Psoas muscle (tissue), 8 donors: ENCODE measurements around the gene MRPL36. TPM values are rescaled to one million over a fixed set of nuclear protein-coding genes. Genes with fewer than 3 reads are reported as not detected.

Experiments used
- ATAC-seq, 4 donors: fragments of 200-7000 bp; cut with Tn5 transposase; one replicate each; pipeline ENCODE4 v1.9.1; 2020; ENCODE audit warnings: moderate library complexity in 3 of 4, mild to moderate bottlenecking in 2 of 4
- DNase-seq, 2 donors: peaks; one replicate each; pipeline ENCODE4 v3.0.0-alpha.2; 2020
- H3K27ac ChIP-seq: fragments of 200-600 bp; one replicate; pipeline ENCODE4 v1.8.0; 2022
- H3K27me3 ChIP-seq, 3 donors: fragments of 200-600 bp in 1 of 3; one replicate each; pipeline versions ENCODE4 v1.6.1 to v1.8.0; 2013 to 2022; ENCODE audit warnings: low read length in 2 of 3, mild to moderate bottlenecking in 2 of 3, moderate library complexity in 1 of 3; ENCODE audit not compliant: insufficient read depth in 3 of 3
- H3K36me3 ChIP-seq, 2 donors: fragments of 200-600 bp in 1 of 2; one replicate each; pipeline versions ENCODE4 v1.6.1 to v1.8.0; 2013 to 2022; ENCODE audit warnings: low read depth in 1 of 2, mild to moderate bottlenecking in 1 of 2, moderate library complexity in 1 of 2; ENCODE audit not compliant: insufficient read depth in 1 of 2
- H3K4me1 ChIP-seq: fragments of 200-600 bp; one replicate; pipeline ENCODE4 v1.8.0; 2022
- H3K4me3 ChIP-seq: fragments of 200-600 bp; one replicate; pipeline ENCODE4 v1.8.0; 2022; ENCODE audit warnings: mild to moderate bottlenecking
- H3K9me3 ChIP-seq: fragments of 200-600 bp; one replicate; pipeline ENCODE4 v1.8.0; 2022
- WGBS, 3 donors: extraction: QIAGEN DNeasy Blood & Tissue Kit; methylation state at CpG; one replicate each; pipeline versions ENCODE4 v1.1.6 to v1.1.7; 2013; 5-methylcytosine and 5-hydroxymethylcytosine counted together
- intact Hi-C, 2 donors: fragments of 100-400 bp; cut with DNase I; formaldehyde crosslinking; loops; one replicate each; pipeline versions ENCODE4 v1.11.0 to v1.14.2; 2022
- polyA plus RNA-seq, 3 donors: library from polyadenylated mRNA; stranded (reverse); fragments of 200-250 nt; gene quantifications; one replicate each; pipeline ENCODE4 v1.2.3, GENCODE V29; 2013
- total RNA-seq, 4 donors: library from RNA; stranded (reverse); fragmentation: NEBNext Ultra II Directional in 2 of 4; extraction: Animal tissue kit (Norgen Biotek cat#: 25700) in 2 of 4; gene quantifications; one replicate each; pipeline versions ENCODE4 v1.2.1 to v1.2.4, GENCODE V29; 2021 to 2023
- TF ChIP-seq, protein P1 (sequence below): fragments of 200-600 bp; IDR thresholded peaks from one replicate; pipeline ENCODE4 v1.8.0; 2022; ENCODE audit warnings: antibody characterized with exemption
- donor health status: healthy with polysubstance abuse.
- donor health status: DM: no; HTN: no; CAD: no; lungs with moderate emphysema.
- donor health status: Bipolar disorder and iron deficiency.
- donor health status: healthy.
- donor health status: DM: yes; HTN: yes; CAD: no.
- donor health status: DM: no; HTN: no; CAD: no.
- donor health status: DM: no; HTN: no; CAD: no.
- donor health status: DM: yes; HTN: yes; CAD: no.

The MRPL36 gene
- total and polyA plus RNA-seq, 7 donors: 61.6 to 216 (median 111) TPM

DNA sequence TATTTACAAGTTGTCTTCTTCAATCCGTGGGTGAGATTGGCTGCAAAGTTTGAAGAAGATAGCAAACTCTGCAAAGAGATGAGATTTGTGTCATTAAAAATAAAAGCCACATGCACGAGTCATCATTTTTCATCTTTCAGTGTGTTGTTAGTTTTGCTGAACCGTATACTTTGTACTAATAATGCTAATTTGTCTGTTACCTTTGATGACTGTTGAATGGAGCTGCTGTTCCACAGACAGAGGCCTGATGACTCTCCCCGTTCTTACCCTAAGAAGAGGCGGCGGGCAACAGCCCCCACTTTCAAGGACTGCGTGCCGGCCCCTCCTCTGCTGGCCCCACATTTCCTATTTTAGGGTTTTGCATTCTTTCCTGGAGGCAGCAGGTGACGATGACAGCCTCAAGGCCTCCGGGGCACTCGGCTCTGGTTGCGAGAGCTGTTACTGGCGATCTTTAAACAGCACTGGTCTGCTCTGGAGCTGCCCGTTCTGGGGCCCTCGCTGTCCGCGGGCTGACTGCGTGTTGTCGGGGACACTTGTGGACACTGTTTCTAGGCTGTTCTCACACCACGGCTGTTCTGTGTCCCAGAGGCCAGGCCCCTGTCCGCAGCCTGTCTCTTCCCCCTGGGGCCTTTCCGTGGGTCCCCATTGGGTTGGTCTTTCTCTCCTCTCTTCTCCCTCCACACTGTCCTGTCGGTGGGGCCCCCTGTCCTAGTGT, 36.7 kb upstream of the MRPL36 start:
- Histone ChIP-seq H3K36me3 (no peaks in the 10 kb centered on the region), H3K9me3 (no peaks in the 10 kb centered on the region), H3K27ac (no peak overlapping the region), H3K27me3 (peaks cover 0 to 3% (median 0%) of the 10 kb centered on the region in 3 donors), H3K4me1 (no peaks in the 10 kb centered on the region), H3K4me3 (no peak overlapping the region)
- DNase-seq (no peak), ATAC-seq (no peak)
- TF ChIP-seq, protein P1, sequence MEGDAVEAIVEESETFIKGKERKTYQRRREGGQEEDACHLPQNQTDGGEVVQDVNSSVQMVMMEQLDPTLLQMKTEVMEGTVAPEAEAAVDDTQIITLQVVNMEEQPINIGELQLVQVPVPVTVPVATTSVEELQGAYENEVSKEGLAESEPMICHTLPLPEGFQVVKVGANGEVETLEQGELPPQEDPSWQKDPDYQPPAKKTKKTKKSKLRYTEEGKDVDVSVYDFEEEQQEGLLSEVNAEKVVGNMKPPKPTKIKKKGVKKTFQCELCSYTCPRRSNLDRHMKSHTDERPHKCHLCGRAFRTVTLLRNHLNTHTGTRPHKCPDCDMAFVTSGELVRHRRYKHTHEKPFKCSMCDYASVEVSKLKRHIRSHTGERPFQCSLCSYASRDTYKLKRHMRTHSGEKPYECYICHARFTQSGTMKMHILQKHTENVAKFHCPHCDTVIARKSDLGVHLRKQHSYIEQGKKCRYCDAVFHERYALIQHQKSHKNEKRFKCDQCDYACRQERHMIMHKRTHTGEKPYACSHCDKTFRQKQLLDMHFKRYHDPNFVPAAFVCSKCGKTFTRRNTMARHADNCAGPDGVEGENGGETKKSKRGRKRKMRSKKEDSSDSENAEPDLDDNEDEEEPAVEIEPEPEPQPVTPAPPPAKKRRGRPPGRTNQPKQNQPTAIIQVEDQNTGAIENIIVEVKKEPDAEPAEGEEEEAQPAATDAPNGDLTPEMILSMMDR: no peak
- 69 to 72% (median 70%) methylated on average over 22 to 23 of the region's 23 CpGs for WGBS, 3 donors
- intact Hi-C loops: no loop called here

- DNase-seq (no peak), ATAC-seq (no peak)
- H3K27ac ChIP-seq: no peak overlapping the region
- no peaks in the 10 kb centered on the region for H3K27me3 ChIP-seq
- intact Hi-C loops: no loop called here
- no peaks in the 10 kb centered on the region for H3K4me1 ChIP-seq
- H3K4me3 ChIP-seq: no peak overlapping the region
- WGBS, 3 donors: 76 to 81% (median 76%) methylated on average over 13 of the region's 13 CpGs
- TF ChIP-seq, protein P1: no peak
- no peaks in the 10 kb centered on the region for H3K9me3 ChIP-seq
- H3K36me3 ChIP-seq: peaks cover 0 to under 1% of the 10 kb centered on the region in 2 donors
Measured at GRCh38 chr5:1835431-1835830, 35.8 kb upstream of the MRPL36 start.

DNA sequence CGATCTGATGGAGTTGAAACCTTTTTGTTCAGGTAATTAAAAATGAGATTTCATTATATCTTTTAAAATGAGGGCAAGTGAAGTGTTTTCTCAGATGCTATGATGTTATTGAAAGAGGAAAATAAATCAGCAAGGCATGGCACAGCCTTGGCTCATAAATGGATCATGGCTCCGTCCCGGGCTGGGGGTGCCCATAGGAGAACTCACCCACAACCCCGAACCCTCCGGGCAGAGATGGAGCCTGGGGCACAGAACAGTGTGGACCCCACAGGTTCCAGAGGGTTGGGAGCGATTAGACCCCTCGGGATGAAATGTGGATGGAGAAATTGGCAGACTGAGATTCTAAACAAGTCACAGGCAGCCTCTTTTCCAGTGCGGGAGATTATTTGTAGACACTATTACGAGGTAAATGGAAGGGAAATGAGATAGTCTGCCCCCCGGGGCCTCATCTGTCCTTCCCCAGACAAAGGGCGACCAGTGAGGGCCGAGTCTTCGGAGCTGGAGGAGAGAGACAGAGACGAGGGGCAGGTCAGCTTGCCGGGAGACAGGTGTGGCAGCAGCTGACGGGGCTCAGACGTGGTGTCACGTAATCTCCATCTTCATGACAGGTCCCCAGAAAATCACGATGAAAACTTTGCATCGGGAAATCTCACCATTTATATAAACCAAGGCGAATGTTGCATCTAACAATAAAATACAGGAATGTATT, 35.2 kb upstream of the MRPL36 start:
- ATAC-seq (no peak), DNase-seq (no peak)
- no peaks in the 10 kb centered on the region for H3K27me3 ChIP-seq
- no peaks in the 10 kb centered on the region for H3K4me1 ChIP-seq
- intact Hi-C loops: no loop called here
- H3K36me3 ChIP-seq: peaks cover 0 to 6% of the 10 kb centered on the region in 2 donors
- TF ChIP-seq, protein P1: no peak
- 53 to 55% (median 53%) methylated on average over 21 of the region's 21 CpGs for WGBS, 3 donors
- H3K9me3 ChIP-seq: no peaks in the 10 kb centered on the region
- no peak overlapping the region for H3K27ac ChIP-seq
- H3K4me3 ChIP-seq: no peak overlapping the region

DNA sequence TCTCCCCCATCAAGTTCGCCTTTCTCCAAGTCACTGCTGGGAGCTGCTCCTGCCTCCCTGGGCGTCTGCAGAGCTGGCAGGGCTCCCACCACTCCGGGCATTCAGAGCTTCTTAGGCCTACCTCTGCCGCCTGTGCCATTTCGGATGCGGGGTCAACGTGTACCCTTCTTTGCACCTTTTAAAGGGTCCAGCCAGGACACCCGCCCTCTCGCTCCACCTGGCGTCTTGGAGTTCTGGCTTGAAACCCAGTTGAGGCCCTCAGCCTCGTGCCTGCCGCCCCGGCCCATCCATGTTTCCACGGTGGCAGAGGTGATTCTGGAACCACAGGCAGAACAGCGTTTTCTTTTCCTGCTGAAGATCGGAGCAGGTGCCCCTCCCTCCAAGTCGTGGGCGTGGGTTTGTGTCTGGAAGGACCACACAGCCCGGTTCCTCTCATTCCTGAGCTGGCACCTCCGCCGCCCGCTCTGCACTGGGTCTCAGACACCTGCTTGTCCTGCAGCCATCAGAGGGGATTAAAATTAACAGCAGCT, 34.5 kb upstream of the MRPL36 start:
- no peaks in the 10 kb centered on the region for H3K4me1 ChIP-seq
- no peaks in the 10 kb centered on the region for H3K9me3 ChIP-seq
- intact Hi-C loops: no loop called here
- H3K36me3 ChIP-seq: peaks cover 0 to 14% of the 10 kb centered on the region in 2 donors
- no peak overlapping the region for H3K4me3 ChIP-seq
- TF ChIP-seq, protein P1: no peak
- no peak overlapping the region for H3K27ac ChIP-seq
- ATAC-seq: no peak
- 66 to 76% (median 69%) methylated on average over 22 of the region's 22 CpGs for WGBS, 3 donors
- no peak for DNase-seq
- H3K27me3 ChIP-seq: no peaks in the 10 kb centered on the region
